Activated T-cell treated with anti-CD3 and anti-CD28 coated beads for 24 hours (primary cell): ENCODE data around the gene SLC5A6.
"Not testable (repeated sequence)": the region's sequence is repeated elsewhere in the genome, so short reads cannot be mapped to it uniquely, and the experiment has no call there.

ENCODE experiments used
- DNase-seq: peaks from one replicate; pipeline ENCODE4 v3.0.0-alpha.2; 2020; ENCODE audit warnings: low read depth

Gene SLC5A6

DNA sequence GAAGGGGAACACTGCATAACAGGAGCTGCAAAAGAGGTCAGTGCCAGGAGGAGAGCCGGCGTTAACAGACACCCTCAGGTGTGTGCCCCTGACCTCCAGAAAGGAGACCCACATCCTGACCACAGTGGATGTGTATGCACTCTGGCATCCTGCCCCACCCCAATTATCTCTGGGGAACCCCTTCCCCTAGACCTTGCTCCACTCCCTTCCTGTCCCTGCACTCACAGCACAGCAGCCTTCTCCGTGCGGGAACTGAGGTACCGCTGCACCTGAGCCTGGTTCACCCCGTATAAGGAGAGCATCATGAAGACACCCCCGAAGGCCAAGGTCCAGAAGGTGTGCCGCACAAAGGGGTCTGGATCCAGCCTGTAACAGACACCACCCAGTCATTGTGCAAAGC is 7.5 kb downstream of the SLC5A6 start:
- DNase-seq, result no peak

GRCh38 chr2:27203741-27204140 is 8.3 kb downstream of the SLC5A6 start:
- no peak for DNase-seq

DNA sequence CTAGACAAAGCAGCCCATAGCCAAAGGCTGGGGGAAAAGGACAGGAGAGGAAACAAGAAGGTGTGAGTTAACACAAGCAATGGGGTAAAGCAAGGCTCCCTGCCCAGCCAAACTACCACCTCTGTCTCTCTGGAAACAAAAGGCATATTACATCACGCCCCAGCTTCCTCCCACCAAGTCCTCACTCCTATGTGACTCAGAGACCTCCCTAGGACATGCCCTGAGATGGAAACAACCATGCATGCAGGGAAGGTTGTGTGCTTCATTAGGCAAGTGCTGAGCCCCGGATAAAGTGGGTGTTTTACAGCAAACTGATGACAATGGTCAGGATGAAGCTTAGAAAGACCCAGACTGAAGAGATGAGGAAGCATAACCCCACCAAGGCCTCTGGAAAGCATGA is 9.2 kb downstream of the SLC5A6 start:
- DNase-seq, result no peak

DNA sequence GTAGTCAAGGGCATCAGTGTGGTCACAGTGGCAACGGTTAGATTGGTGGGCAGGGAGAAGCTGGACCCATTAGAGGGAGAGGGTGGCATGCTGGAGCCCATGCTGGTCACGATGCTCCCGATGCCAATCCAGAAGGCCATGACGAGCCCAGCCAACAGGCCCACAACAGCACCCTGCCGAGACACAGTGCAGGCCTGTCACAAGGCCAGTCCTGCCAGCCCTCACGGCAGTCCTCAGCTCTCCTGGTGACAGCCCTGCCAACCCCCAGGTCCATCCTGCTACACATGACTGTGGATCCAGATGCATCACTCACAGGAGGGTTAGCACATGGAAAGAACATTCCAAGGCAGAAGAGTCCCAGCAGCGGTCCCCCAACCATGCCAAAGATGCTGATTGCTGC is 10.4 kb downstream of the SLC5A6 start:
- DNase-seq, result no peak

- DNase-seq, result no peak
Measured at GRCh38 chr2:27199241-27199640, 12.8 kb downstream of the SLC5A6 start.

GRCh38 chr2:27198627-27199026 is 13.4 kb downstream of the SLC5A6 start:
- DNase-seq, result no peak

GRCh38 chr2:27198068-27198467 is 14.0 kb downstream of the SLC5A6 start:
- not testable (repeated sequence) for DNase-seq

- DNase-seq, result not testable (repeated sequence)
Measured at GRCh38 chr2:27195799-27196198, 16.3 kb downstream of the SLC5A6 start.

DNA sequence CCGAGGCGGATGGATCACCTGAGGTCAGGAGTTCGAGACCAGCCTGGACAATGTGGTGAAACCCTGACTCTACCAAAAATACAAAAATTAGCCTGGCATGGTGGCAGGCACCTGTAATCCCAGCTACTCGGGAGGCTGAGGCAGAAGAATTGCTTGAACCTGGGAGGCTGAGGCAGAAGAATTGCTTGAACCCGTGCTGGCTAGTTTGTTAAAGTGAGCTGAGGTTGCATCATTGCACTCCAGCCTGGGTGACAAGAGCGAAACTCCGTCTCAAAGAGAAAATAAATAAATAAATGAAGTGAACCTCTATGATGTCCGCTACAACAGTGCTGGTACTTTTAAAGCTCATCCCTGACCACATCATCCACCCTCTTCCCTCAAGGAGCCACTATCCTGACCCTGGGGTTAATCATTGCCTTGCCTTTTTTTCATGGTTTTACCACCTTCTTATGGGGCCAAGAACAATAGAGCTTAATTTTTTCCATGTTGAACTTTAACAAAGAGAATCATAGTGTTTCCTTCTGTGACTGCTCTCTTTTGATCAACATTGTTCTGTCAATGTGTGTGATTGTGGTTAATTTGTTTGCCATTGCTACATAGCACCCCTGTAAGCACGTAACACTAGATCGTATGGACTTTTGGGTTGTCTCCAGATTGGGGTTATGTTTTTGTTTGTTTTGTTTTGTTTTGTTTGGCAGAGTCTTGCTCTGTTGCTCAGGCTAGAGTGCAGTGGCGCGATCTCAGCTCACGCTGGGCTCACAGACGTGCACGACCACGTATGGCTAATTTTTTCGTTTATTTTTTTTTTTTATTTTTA is 17.3 kb downstream of the SLC5A6 start:
- DNase-seq, result no peak

GRCh38 chr2:27191070-27191829 is 20.8 kb downstream of the SLC5A6 start:
- DNase-seq, result peak; percentile 16

- no peak for DNase-seq
Measured at GRCh38 chr2:27189989-27190388, 22.1 kb downstream of the SLC5A6 start.

DNA sequence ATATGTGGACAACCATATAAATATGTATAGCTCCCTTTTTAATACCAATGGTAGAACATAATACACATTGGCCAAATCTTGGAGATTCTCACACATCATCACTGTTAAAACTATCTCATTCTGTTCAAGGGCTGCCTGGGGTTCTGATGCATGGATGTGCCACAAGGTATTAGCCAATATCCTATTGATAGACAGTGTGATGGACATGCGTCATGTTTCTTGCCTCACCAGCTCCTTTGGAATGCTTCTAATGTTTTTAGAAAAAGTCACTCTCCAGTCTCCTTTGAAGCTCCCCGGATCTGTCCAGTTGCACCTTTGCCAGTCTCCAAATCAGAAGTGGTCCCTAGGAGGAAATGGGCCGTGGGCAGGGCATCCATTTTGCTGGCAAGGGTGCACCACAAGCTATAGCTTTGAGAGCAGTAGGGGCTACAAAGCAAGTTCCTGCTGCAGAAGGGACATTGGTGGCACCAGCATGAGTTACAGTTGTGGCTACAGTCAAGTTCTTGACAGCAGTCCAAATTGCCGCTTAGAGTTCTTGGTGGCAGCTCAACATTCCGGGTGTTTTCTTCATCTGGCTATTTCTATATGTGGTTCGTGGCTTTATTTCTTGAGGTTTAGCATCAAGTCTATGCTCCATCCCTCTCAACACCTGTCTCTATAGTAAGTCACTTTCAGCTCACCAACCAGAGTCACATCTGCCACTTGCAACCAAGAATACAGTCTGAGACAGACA is 25.3 kb downstream of the SLC5A6 start:
- DNase-seq, result no peak

- DNase-seq, result no peak
Measured at GRCh38 chr2:27185331-27186026, 26.6 kb downstream of the SLC5A6 start.

DNA sequence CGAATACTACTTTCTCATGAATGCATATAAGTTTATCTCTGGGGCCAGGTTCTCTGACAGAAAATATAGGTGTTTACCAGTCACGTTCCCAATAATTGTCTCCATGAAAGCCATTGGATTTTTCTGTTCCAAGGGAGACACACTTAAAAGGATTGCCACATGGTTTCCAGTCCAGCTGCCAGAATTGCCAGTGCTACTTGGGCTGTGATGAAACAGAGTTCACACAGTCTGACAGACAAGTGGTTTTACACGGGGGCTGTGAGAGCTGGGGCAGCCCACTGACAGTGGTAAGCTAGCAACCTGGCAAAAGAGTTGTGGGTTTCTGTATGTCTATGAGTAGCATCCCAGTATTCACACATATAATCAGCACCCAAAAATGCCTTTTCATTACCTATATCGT is 28.0 kb downstream of the SLC5A6 start:
- DNase-seq, result no peak

DNA sequence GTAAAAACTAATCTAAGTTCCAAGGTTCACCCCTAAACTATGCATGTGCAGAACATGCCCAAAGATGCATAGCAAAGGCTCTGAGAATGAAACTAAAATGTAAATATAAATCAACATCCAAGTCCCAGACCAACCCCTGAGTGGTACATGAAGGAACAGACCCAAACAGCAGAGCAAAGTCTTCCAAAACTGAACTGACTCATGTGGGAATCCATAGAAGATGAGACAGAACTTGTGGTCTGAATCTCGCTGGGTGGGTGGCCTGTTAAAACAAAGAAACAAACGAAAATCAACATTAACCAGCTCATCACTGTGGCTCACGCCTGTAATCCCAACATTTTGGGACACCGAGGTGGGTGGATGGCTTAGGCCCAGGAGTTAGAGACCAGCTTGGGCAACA is 29.7 kb downstream of the SLC5A6 start:
- DNase-seq, result no peak

- no peak for DNase-seq
Measured at GRCh38 chr2:27179344-27180000, 32.6 kb downstream of the SLC5A6 start.

GRCh38 chr2:27178469-27178868 is 33.6 kb downstream of the SLC5A6 start:
- DNase-seq, result no peak

- DNase-seq, result no peak
Measured at GRCh38 chr2:27177441-27178351, 34.4 kb downstream of the SLC5A6 start.

DNA sequence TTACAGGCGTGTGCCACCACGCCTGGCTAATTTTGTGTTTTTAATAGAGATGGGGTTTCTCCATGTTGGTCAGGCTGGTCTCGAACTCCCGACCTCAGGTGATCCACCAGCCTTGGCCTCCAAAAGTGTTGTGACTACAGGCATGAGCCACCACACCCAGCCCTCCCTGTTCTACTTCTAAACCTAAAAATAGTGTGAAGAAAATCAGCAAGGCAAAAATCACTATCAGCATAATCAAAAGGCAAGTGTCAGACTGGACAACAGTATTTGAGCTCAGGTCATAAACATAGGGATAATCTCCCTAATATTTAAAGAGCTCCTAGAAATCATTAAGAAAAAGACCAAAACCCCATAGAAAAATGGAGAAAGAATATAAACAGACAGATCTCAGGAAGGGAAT is 36.3 kb downstream of the SLC5A6 start:
- DNase-seq, result not testable (repeated sequence)

DNA sequence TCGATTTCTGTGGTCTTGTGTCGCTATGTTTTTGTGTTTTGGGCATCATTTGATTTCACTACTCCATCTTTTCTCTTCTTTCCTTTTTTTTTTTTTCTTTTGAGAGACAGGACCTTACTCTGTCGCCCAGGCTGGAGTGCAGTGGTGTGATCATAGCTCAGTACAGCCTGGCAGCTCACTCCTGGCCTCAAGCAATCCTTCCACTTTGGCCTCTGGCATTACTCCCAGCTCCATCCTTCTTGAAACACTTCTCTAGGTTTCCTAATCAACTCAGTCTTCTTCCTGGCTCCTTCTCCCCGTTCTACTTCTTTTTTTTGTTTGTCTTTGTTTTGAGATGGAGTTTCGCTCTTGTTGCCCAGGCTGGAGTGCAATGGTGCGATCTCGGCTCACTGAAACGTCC is 36.7 kb downstream of the SLC5A6 start:
- DNase-seq, result no peak

GRCh38 chr2:27174638-27175037 is 37.4 kb downstream of the SLC5A6 start:
- no peak for DNase-seq
